NB4 (cell line): ENCODE results near the gene APOL4.

Experiments used
- MYC ChIP-seq: IDR thresholded peaks from 2 replicates; pipeline ENCODE4 v1.6.1; 2011; ENCODE audit warnings: low read depth, low read length
- POLR2A ChIP-seq: IDR thresholded peaks from 2 replicates; pipeline ENCODE4 v1.6.1; 2011; ENCODE audit warnings: mild to moderate bottlenecking; ENCODE audit not compliant: insufficient read length; ENCODE audit errors: extremely low read depth
- TF ChIP-seq, protein P1 (sequence below): IDR thresholded peaks from one replicate; pipeline ENCODE4 v1.5.1; 2012; ENCODE audit warnings: low read depth, low read length
- TF ChIP-seq, protein P2 (sequence below): IDR thresholded peaks from 2 replicates; pipeline ENCODE4 v1.6.1; 2011; ENCODE audit warnings: low read depth, low read length

DNA sequence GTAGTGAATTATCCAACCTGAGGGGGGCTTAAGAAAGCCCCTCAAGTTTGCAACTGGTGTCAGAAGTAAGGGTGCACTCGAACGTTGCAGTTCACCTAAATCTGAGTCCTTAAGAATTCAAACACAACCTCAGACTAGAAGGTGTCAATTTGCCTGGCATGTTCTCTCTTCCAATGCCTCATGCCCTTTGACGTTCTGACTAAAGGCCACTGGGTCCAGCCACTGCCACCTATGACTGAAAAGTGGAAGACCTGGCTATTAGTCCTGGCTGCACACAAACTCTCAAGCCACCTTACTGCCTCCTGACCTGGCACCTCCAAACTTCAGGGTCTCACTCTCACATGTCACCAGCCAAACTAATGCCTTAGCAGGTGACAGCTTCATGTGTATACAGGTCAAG, 8.0 kb downstream of the APOL4 start:
- TF ChIP-seq POLR2A: no peak
- TF ChIP-seq, protein P1, sequence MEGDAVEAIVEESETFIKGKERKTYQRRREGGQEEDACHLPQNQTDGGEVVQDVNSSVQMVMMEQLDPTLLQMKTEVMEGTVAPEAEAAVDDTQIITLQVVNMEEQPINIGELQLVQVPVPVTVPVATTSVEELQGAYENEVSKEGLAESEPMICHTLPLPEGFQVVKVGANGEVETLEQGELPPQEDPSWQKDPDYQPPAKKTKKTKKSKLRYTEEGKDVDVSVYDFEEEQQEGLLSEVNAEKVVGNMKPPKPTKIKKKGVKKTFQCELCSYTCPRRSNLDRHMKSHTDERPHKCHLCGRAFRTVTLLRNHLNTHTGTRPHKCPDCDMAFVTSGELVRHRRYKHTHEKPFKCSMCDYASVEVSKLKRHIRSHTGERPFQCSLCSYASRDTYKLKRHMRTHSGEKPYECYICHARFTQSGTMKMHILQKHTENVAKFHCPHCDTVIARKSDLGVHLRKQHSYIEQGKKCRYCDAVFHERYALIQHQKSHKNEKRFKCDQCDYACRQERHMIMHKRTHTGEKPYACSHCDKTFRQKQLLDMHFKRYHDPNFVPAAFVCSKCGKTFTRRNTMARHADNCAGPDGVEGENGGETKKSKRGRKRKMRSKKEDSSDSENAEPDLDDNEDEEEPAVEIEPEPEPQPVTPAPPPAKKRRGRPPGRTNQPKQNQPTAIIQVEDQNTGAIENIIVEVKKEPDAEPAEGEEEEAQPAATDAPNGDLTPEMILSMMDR: no peak
- TF ChIP-seq, protein P2, sequence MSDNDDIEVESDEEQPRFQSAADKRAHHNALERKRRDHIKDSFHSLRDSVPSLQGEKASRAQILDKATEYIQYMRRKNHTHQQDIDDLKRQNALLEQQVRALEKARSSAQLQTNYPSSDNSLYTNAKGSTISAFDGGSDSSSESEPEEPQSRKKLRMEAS: no peak
- TF ChIP-seq MYC: no peak
